K562 (cell line): ENCODE data around the gene CD300LB. TPM values are rescaled to one million over a fixed set of nuclear protein-coding genes. Genes with fewer than 3 reads are reported as not detected.

Source experiments
- GMEB1 ChIP-seq: fragments of 250-450 bp; sonication (Bioruptor Pico); IDR thresholded peaks from 2 replicates; pipeline ENCODE4 v1.4.0; 2020; ENCODE audit warnings: mild to moderate bottlenecking
- NFATC3 ChIP-seq: fragments of 450-650 bp; IDR thresholded peaks from 2 replicates; pipeline ENCODE4 v1.6.1; 2017; ENCODE audit warnings: mild to moderate bottlenecking
- OTX1 ChIP-seq: fragments of 450-650 bp; formaldehyde crosslinking; IDR thresholded peaks from 2 replicates; pipeline ENCODE4 v1.4.0; 2022; ENCODE audit warnings: mild to moderate bottlenecking
- REST ChIP-seq, 2 experiments: fragments of 450-650 bp; formaldehyde crosslinking in 1 of 2; IDR thresholded peaks; 2 replicates each; pipeline versions ENCODE4 v1.4.0 to v1.6.1; 2014 to 2020; ENCODE audit warnings: mild to moderate bottlenecking in 2 of 2, borderline replicate concordance in 1 of 2, low read depth in 1 of 2
- polyA plus RNA-seq, 8 experiments: library from polyadenylated mRNA; depleted of rRNA in 4 of 8; stranded (reverse) in 5 of 8; unstranded in 3 of 8; fragments of >200 nt; fragmentation: Nextera tagmentation in 2 of 8; fragmentation: Illumina TruSeq in 1 of 8; extraction: Ambion mirVana in 2 of 8; extraction: Trizol in 1 of 8; gene quantifications; 2 replicates each; pipeline versions ENCODE4 v1.2.1 to v1.2.3, GENCODE V29; 2011 to 2014; ENCODE audit warnings: inconsistent platforms in 1 of 8, missing spikeins in 1 of 8
- total RNA-seq, 7 experiments: library from RNA; depleted of rRNA in 6 of 7; stranded (reverse); fragments of >200 nt in 6 of 7; fragmentation: Illumina TruSeq in 2 of 7; extraction: Trizol in 2 of 7; gene quantifications; 2 replicates each; pipeline versions ENCODE4 v1.2.1 to v1.2.3, GENCODE V29; 2011 to 2021; ENCODE audit warnings: low replicate concordance in 1 of 7
- TF ChIP-seq, protein P1 (sequence below), 2 experiments: fragments of 450-650 bp; IDR thresholded peaks; 2 replicates each; pipeline ENCODE4 v1.6.1; 2018; ENCODE audit warnings: mild to moderate bottlenecking in 2 of 2, low read depth in 1 of 2; ENCODE audit not compliant: partially characterized antibody in 2 of 2
- TF ChIP-seq, protein P2 (sequence below): fragments of 450-650 bp; conservative IDR thresholded peaks from 2 replicates; pipeline ENCODE4 v1.6.1; 2016; ENCODE audit warnings: missing genetic modification characterization, low read depth, mild to moderate bottlenecking, missing compliant biosample characterization, moderate library complexity

The CD300LB gene
- total and polyA plus RNA-seq, 9 of the 15 experiments (the other 6 are each of a cell fraction or from before 2014, with no cell fraction given), result not detected

GRCh38 chr17:74529243-74529642 is 2.0 kb downstream of the CD300LB start (continued):
- no peak for TF ChIP-seq REST (IDR thresholded peaks at IDR 0.05; ENCODE audit: borderline replicate concordance)
- no peak for TF ChIP-seq REST (CRISPR knock-in tag; IDR thresholded peaks at IDR 0.05; ENCODE audit: low read depth)
- TF ChIP-seq OTX1 (CRISPR knock-in tag), result no peak
- TF ChIP-seq GMEB1 (CRISPR knock-in tag), result no peak
- TF ChIP-seq, protein P1, sequence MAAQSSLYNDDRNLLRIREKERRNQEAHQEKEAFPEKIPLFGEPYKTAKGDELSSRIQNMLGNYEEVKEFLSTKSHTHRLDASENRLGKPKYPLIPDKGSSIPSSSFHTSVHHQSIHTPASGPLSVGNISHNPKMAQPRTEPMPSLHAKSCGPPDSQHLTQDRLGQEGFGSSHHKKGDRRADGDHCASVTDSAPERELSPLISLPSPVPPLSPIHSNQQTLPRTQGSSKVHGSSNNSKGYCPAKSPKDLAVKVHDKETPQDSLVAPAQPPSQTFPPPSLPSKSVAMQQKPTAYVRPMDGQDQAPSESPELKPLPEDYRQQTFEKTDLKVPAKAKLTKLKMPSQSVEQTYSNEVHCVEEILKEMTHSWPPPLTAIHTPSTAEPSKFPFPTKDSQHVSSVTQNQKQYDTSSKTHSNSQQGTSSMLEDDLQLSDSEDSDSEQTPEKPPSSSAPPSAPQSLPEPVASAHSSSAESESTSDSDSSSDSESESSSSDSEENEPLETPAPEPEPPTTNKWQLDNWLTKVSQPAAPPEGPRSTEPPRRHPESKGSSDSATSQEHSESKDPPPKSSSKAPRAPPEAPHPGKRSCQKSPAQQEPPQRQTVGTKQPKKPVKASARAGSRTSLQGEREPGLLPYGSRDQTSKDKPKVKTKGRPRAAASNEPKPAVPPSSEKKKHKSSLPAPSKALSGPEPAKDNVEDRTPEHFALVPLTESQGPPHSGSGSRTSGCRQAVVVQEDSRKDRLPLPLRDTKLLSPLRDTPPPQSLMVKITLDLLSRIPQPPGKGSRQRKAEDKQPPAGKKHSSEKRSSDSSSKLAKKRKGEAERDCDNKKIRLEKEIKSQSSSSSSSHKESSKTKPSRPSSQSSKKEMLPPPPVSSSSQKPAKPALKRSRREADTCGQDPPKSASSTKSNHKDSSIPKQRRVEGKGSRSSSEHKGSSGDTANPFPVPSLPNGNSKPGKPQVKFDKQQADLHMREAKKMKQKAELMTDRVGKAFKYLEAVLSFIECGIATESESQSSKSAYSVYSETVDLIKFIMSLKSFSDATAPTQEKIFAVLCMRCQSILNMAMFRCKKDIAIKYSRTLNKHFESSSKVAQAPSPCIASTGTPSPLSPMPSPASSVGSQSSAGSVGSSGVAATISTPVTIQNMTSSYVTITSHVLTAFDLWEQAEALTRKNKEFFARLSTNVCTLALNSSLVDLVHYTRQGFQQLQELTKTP (IDR thresholded peaks at IDR 0.05; ENCODE audit: low read depth in 1 of 2, partially characterized antibody in 2 of 2), result no peak
- no peak for TF ChIP-seq NFATC3
- TF ChIP-seq, protein P2, sequence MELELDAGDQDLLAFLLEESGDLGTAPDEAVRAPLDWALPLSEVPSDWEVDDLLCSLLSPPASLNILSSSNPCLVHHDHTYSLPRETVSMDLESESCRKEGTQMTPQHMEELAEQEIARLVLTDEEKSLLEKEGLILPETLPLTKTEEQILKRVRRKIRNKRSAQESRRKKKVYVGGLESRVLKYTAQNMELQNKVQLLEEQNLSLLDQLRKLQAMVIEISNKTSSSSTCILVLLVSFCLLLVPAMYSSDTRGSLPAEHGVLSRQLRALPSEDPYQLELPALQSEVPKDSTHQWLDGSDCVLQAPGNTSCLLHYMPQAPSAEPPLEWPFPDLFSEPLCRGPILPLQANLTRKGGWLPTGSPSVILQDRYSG (tag), result no peak
